GM12892 (cell line): ENCODE data around the gene DNAAF9.

ENCODE experiments used
- POLR2A ChIP-seq: IDR thresholded peaks from 2 replicates; pipeline ENCODE4 v1.6.1; 2011; ENCODE audit warnings: low read depth, low read length, control low read depth
- POLR2AphosphoS5 ChIP-seq: IDR thresholded peaks from 2 replicates; pipeline ENCODE4 v1.6.1; 2011; ENCODE audit warnings: low read depth, low read length, control low read depth

DNA sequence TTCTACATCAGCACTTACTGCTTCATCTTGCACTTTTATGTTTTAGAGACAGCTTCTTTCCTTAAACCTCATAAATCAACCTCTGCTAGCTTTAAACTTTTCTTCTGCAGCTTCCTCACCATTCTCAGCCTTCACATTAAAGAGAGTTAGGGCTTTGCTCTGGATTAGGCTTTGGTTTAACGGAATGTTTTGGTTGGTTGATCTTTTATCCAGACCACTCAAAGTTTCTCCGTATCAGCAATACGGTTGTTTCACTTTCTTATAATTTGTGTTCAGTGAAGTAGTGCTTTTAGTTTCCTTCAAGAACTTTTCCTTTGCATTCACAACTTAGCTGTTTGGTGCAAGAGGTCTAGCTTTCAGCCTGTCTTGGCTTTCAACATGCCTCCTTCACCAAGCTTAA, 40.4 kb downstream of the DNAAF9 start:
- TF ChIP-seq POLR2A (no peak), POLR2AphosphoS5 (no peak)
